Parathyroid adenoma (tissue), 2 donors: ENCODE results near the gene SMPDL3A.

Source experiments
- H2AFZ ChIP-seq: fragments of 300-600 bp; sonication (generic); one replicate; pipeline ENCODE4 v1.7.0; 2017; ENCODE audit warnings: antibody characterized with exemption, mild to moderate bottlenecking
- H3K27ac ChIP-seq: fragments of 300-600 bp; sonication (generic); one replicate; pipeline ENCODE4 v1.7.0; 2017
- H3K27me3 ChIP-seq: fragments of 300-600 bp; sonication (generic); one replicate; pipeline ENCODE4 v1.7.0; 2017; ENCODE audit warnings: low read length; ENCODE audit not compliant: control insufficient read depth, insufficient read depth
- H3K36me3 ChIP-seq: fragments of 300-600 bp; sonication (generic); one replicate; pipeline ENCODE4 v1.7.0; 2017; ENCODE audit warnings: low read length; ENCODE audit not compliant: control insufficient read depth, insufficient read depth
- H3K4me1 ChIP-seq: fragments of 300-600 bp; sonication (generic); one replicate; pipeline ENCODE4 v1.7.0; 2017; ENCODE audit warnings: control low read depth
- H3K4me2 ChIP-seq: fragments of 300-600 bp; sonication (generic); one replicate; pipeline ENCODE4 v1.7.0; 2017; ENCODE audit warnings: low read length
- H3K4me3 ChIP-seq: fragments of 300-600 bp; sonication (generic); one replicate; pipeline ENCODE4 v1.7.0; 2017; ENCODE audit warnings: low read depth, low read length
- H3K79me2 ChIP-seq: fragments of 300-600 bp; sonication (generic); one replicate; pipeline ENCODE4 v1.7.0; 2017; ENCODE audit warnings: control low read depth
- H3K9ac ChIP-seq: fragments of 300-600 bp; sonication (generic); one replicate; pipeline ENCODE4 v1.7.0; 2017; ENCODE audit warnings: mild to moderate bottlenecking
- H3K9me3 ChIP-seq: fragments of 300-600 bp; sonication (generic); one replicate; pipeline ENCODE4 v1.7.0; 2017; ENCODE audit warnings: low read length; ENCODE audit not compliant: control insufficient read depth
- TF ChIP-seq, protein P1 (sequence below): fragments of 300-600 bp; sonication (generic); IDR thresholded peaks from one replicate; pipeline ENCODE4 v1.7.0; 2017; ENCODE audit warnings: antibody characterized with exemption, mild to moderate bottlenecking
- donor health status: primary hyperparathyroidism.

SMPDL3A gene

DNA sequence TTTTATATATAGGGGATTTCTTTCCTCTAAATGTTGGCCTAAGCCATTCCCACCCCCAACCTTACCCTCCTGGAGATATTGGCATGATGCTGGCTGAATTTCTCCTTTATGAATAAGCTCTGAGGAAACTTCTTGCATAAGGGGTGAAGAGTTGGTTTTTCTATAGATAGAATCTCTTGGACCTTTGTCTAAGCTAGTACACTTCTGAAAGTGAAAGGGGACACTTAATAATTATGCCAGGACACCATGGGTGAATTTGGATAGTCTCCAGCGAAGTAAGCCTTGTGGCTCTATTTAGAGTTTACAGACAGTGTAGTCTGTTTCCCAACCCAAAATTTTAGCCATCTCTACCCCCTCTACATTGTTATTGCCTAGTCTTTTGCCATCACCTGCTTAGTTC, 36.6 kb upstream of the SMPDL3A start:
- no peak overlapping the region for H3K27ac ChIP-seq
- H3K4me3 ChIP-seq: no peak overlapping the region
- TF ChIP-seq, protein P1, sequence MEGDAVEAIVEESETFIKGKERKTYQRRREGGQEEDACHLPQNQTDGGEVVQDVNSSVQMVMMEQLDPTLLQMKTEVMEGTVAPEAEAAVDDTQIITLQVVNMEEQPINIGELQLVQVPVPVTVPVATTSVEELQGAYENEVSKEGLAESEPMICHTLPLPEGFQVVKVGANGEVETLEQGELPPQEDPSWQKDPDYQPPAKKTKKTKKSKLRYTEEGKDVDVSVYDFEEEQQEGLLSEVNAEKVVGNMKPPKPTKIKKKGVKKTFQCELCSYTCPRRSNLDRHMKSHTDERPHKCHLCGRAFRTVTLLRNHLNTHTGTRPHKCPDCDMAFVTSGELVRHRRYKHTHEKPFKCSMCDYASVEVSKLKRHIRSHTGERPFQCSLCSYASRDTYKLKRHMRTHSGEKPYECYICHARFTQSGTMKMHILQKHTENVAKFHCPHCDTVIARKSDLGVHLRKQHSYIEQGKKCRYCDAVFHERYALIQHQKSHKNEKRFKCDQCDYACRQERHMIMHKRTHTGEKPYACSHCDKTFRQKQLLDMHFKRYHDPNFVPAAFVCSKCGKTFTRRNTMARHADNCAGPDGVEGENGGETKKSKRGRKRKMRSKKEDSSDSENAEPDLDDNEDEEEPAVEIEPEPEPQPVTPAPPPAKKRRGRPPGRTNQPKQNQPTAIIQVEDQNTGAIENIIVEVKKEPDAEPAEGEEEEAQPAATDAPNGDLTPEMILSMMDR: no peak
- H3K27me3 ChIP-seq: no peaks in the 10 kb centered on the region
- no peak overlapping the region for H2AFZ ChIP-seq
- H3K36me3 ChIP-seq: no peaks in the 10 kb centered on the region
- no peaks in the 10 kb centered on the region for H3K79me2 ChIP-seq
- no peaks in the 10 kb centered on the region for H3K9me3 ChIP-seq
- H3K9ac ChIP-seq: no peak overlapping the region
- no peak overlapping the region for H3K4me2 ChIP-seq
- H3K4me1 ChIP-seq: no peaks in the 10 kb centered on the region

DNA sequence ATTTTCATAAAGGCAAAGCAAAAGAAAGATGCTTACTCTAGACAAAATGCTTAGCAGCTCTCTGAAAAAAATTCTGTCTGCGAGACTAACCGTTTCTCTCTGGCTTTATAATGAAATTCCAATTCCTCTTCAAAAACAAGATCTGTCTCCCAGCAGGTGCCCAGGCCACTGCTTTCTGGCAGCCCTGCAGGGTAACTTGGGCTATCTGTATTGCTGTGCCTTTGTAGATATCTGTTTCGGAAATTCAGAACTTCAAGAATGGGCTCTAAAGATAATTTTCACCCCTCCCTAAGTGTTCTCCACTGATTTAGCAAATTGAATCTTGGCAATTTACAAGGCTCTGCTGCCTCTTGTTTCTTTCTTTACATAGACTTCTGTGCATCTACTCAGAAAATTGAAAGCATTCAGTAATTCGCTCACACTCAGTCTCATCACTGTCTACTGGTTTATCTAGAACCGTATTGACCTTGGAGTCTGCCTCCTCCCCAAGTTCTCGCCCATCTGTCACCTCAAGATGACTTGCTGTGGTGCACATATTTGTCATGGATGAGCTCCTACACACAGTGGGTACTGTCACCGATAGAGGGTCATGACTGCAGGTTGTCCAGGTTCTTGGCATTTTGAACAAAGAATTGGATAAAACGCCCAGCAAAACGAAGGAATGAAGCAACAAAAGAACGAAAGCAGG, 35.9 kb upstream of the SMPDL3A start:
- H2AFZ ChIP-seq: peak overlapping the region; percentile 38
- H3K4me1 ChIP-seq: no peaks in the 10 kb centered on the region
- H3K4me2 ChIP-seq: no peak overlapping the region
- H3K4me3 ChIP-seq: no peak overlapping the region
- no peak overlapping the region for H3K27ac ChIP-seq
- H3K79me2 ChIP-seq: no peaks in the 10 kb centered on the region
- H3K36me3 ChIP-seq: no peaks in the 10 kb centered on the region
- TF ChIP-seq, protein P1: no peak
- H3K9ac ChIP-seq: no peak overlapping the region
- no peaks in the 10 kb centered on the region for H3K27me3 ChIP-seq
- H3K9me3 ChIP-seq: no peaks in the 10 kb centered on the region

DNA sequence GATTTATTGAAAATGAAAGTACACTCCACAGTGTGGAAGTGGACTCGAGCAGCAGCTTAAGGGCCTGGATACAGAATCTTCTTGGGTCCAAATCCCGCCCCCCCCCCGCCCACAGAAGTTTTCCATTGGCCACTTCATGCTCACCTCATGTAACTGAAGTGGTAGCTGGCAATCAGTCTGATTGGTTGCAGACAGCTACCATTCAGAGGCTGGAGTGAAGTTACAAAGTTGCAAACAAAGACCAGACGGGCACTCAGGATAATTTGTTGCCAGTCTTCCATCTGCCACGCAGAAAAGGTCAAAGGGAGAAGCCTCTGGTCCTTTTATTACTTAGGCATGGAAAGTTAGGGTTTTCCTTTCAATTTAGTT, 35.4 kb upstream of the SMPDL3A start:
- Histone ChIP-seq H3K9ac (no peak overlapping the region), H3K36me3 (no peaks in the 10 kb centered on the region), H2AFZ (no peak overlapping the region), H3K9me3 (no peaks in the 10 kb centered on the region), H3K4me2 (no peak overlapping the region), H3K27me3 (no peaks in the 10 kb centered on the region), H3K79me2 (no peaks in the 10 kb centered on the region), H3K4me1 (no peaks in the 10 kb centered on the region), H3K4me3 (no peak overlapping the region), H3K27ac (no peak overlapping the region)
- TF ChIP-seq, protein P1: no peak

DNA sequence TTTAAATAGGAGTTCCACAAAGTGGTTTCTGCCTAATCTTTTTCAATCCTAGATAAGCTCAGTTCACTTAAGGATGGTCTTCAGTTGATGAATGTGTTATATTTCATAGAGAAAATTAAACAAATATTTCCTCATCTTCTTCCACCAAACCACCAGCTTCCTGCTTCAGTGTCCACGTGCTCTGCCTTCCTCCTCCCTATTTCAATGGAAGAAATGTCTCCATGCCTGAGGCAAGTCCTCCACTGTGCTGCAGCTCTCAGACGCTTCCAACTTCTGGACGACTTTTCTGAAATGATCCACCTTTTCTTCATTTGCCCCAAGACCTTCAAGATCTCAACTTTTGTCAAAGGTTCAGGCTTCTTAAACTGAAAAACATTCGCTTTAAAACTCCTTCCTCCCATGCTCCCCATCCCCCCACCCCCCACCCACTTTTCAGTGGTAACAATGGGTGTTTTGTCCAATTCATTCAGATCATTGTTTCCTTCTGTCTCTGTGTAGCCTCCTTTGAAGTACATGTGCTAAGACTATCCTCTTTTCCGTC, 34.8 kb upstream of the SMPDL3A start:
- no peaks in the 10 kb centered on the region for H3K79me2 ChIP-seq
- TF ChIP-seq, protein P1: no peak
- H3K4me1 ChIP-seq: no peaks in the 10 kb centered on the region
- no peak overlapping the region for H3K27ac ChIP-seq
- no peak overlapping the region for H3K4me3 ChIP-seq
- H3K27me3 ChIP-seq: no peaks in the 10 kb centered on the region
- no peaks in the 10 kb centered on the region for H3K36me3 ChIP-seq
- no peak overlapping the region for H3K9ac ChIP-seq
- no peak overlapping the region for H2AFZ ChIP-seq
- H3K4me2 ChIP-seq: no peak overlapping the region
- H3K9me3 ChIP-seq: no peaks in the 10 kb centered on the region

DNA sequence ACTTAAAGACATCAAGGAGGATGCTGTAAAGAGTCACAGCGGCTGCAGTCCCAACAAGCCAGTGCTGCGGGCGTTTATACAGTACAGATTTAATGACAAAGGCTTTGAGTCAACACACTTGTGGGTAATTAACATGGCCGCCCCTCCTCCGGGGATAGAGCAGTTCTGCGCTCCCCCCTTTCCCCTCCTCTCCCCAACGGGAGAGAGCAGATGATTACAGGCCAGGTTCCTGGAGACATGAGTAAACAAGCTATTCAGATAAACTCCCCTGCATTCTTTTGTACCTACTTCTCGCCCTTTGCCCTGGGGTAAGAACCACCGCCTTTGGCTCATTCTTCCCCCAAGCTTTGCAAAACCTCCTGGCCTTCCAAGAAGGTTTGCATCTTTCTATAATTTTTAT, 33.2 kb upstream of the SMPDL3A start:
- Histone ChIP-seq H3K36me3 (no peaks in the 10 kb centered on the region), H3K4me2 (no peak overlapping the region), H3K4me3 (no peak overlapping the region), H3K27me3 (no peaks in the 10 kb centered on the region), H3K9me3 (no peaks in the 10 kb centered on the region), H2AFZ (no peak overlapping the region), H3K4me1 (no peaks in the 10 kb centered on the region), H3K9ac (no peak overlapping the region), H3K27ac (no peak overlapping the region), H3K79me2 (no peaks in the 10 kb centered on the region)
- TF ChIP-seq, protein P1: no peak
